Heart right ventricle (tissue), 16 donors: ENCODE data around the gene TRA2A. TPM values are rescaled to one million over a fixed set of nuclear protein-coding genes. Genes with fewer than 3 reads are reported as not detected.

Experiments
- ATAC-seq, 8 donors: fragments of 200-7000 bp; cut with Tn5 transposase; one replicate each; pipeline ENCODE4 v1.9.1; 2020; ENCODE audit warnings: mild to moderate bottlenecking in 8 of 8, moderate library complexity in 8 of 8, moderate number of reproducible peaks in 1 of 8
- DNase-seq, 2 donors: peaks; one replicate each; pipeline ENCODE4 v3.0.0-alpha.2; 2020
- H3K27ac ChIP-seq, 10 donors: fragments of 200-600 bp; sonication (generic) in 2 of 10; one replicate each; pipeline versions ENCODE4 v1.5.0 to v1.8.0; 2020 to 2022; ENCODE audit warnings: mild to moderate bottlenecking in 3 of 10
- H3K27me3 ChIP-seq, 7 donors: fragments of 200-600 bp; one replicate each; pipeline ENCODE4 v1.8.0; 2021 to 2022; ENCODE audit warnings: mild to moderate bottlenecking in 2 of 7
- H3K36me3 ChIP-seq, 9 donors: fragments of 200-600 bp; sonication (generic) in 1 of 9; one replicate each; pipeline versions ENCODE4 v1.5.0 to v1.8.0; 2020 to 2022; ENCODE audit warnings: mild to moderate bottlenecking in 2 of 9
- H3K4me1 ChIP-seq, 9 donors: fragments of 200-600 bp; sonication (generic) in 1 of 9; one replicate each; pipeline versions ENCODE4 v1.5.0 to v1.8.0; 2020 to 2022; ENCODE audit warnings: mild to moderate bottlenecking in 4 of 9
- H3K4me3 ChIP-seq, 10 donors: fragments of 200-600 bp; sonication (generic) in 2 of 10; one replicate each; pipeline versions ENCODE4 v1.5.0 to v1.8.0; 2020 to 2022; ENCODE audit warnings: mild to moderate bottlenecking in 7 of 10, moderate library complexity in 2 of 10
- H3K9me3 ChIP-seq, 11 donors: fragments of 200-600 bp in 10 of 11; sonication (generic) in 2 of 11; one replicate each; pipeline versions ENCODE4 v1.5.0 to v1.8.0; 2013 to 2022; ENCODE audit warnings: mild to moderate bottlenecking in 2 of 11, control low read depth in 1 of 11, moderate library complexity in 1 of 11
- CTCF ChIP-seq, 9 donors: fragments of 200-600 bp; sonication (generic) in 2 of 9; IDR thresholded peaks; one replicate each; pipeline versions ENCODE4 v1.5.0 to v1.8.0; 2021 to 2022; ENCODE audit warnings: antibody characterized with exemption in 9 of 9, mild to moderate bottlenecking in 5 of 9, moderate library complexity in 1 of 9
- WGBS, 2 donors: extraction: QIAGEN DNeasy Blood & Tissue Kit; methylation state at CpG; one replicate each; pipeline ENCODE4 v1.1.7; 2013; ENCODE audit warnings: inconsistent platforms in 1 of 2; 5-methylcytosine and 5-hydroxymethylcytosine counted together
- intact Hi-C, 10 donors: fragments of 100-400 bp; cut with DNase I; formaldehyde crosslinking; loops; one replicate each; pipeline versions ENCODE4 v1.11.1 to v1.14.2; 2022
- long read RNA-seq, 3 donors: library from polyadenylated mRNA; unstranded; transcript quantifications; one replicate each; pipeline ENCODE4 v2.0.0, GENCODE V29; 2020 to 2021
- polyA plus RNA-seq, 2 donors: library from polyadenylated mRNA; stranded (reverse); fragments of 200-250 nt; gene quantifications; one replicate each; pipeline ENCODE4 v1.2.3, GENCODE V29; 2013
- total RNA-seq, 10 donors: library from RNA; stranded (reverse); fragmentation: NEBNext Ultra II Directional in 3 of 10; extraction: Animal tissue kit (Norgen Biotek cat#: 25700) in 3 of 10; gene quantifications; one replicate each; pipeline versions ENCODE4 v1.2.1 to v1.2.4, GENCODE V29; 2021 to 2023
- donor health status: Arrhythmogenic right ventricular cardiomyopathy.
- donor health status: ischemic (EF 13 %, LVEDD 7.1; RV severe dilation, severe dysfunction).
- donor health status: healthy with polysubstance abuse.
- donor health status: DM: no; HTN: yes; CAD: no.
- donor health status: DM: no; HTN: no; CAD: no.
- donor health status: ischemic (EF 25% LVEDD 6.9; RV normal size, moderate dysfunction).
- donor health status: ischemic (EF 25% LVEDD 5.7; RV mildly dilated, moderate dysfunction).
- donor health status: healthy.
- donor health status: DM: yes; HTN: yes; CAD: no.
- donor health status: Ischemic cardiomyopathy.
- donor health status: ischemic (EF 35%, LVEDD 5.7; RV mildly dilated, moderate dysfunction).
- donor health status: nonischemic (EF 11% LVEDD 7.7; RV severe dilation, severe dysfunction).
- donor health status: DM: yes; HTN: yes; CAD: no.
- donor health status: PGD.
- donor health status: ischemic (EF 29% LVEDD 5.4; RV normal size, mild dysfunction).
- donor health status: nonischemic (EF 23%, LVEDD 6.1; RV moderate dilation, normal function).

Gene TRA2A
- 10 to 100 TPM; 26.9 to 38.3 (median 31.2) TPM for total RNA-seq
- 10 to 100 TPM; 24.6 to 86.8 TPM for polyA plus RNA-seq
- long read RNA-seq, donor 1, transcript TRA2A-201 (8 exons, 1,845 nt), result major isoform, 9 of 18 reads
- long read RNA-seq, donor 1, partial matches to known transcripts, result 1 of 18 reads
- long read RNA-seq, donor 1, other reads (novel, unspliced or antisense), result 8 of 18 reads
- long read RNA-seq, donor 2, transcript TRA2A-201 (8 exons, 1,845 nt), result major isoform, 12 of 15 reads
- long read RNA-seq, donor 2, partial matches to known transcripts, result 0 of 15 reads
- long read RNA-seq, donor 2, other reads (novel, unspliced or antisense), result 3 of 15 reads
- long read RNA-seq, donor 3, transcript TRA2A-201 (8 exons, 1,845 nt), result major isoform, 21 of 37 reads
- long read RNA-seq, donor 3, partial matches to known transcripts, result 1 of 37 reads
- long read RNA-seq, donor 3, other reads (novel, unspliced or antisense), result 12 of 37 reads

GRCh38 chr7:23531794-23532489, at the start of gene TRA2A:
Gene TRA2A, minus strand, starts transcription at chr7:23531981. Its CDS starts 157 bp downstream, at chr7:23531824.
- no peaks in the 10 kb centered on the region for H3K9me3 ChIP-seq
- peak within 1 kb of the TSS; percentile 81 to 98 (median 96) for H3K27ac ChIP-seq
- no peaks in the 10 kb centered on the region for H3K36me3 ChIP-seq
- H3K27me3 ChIP-seq, result no peaks in the 10 kb centered on the region
- 12 to 13% methylated on average over 50 of the region's 50 CpGs for WGBS, 2 donors
- ATAC-seq (peak; percentile 99), DNase-seq (peak; percentile 97 to 98)
- no peak for TF ChIP-seq CTCF (IDR thresholded peaks at IDR 0.05)
- H3K4me1 ChIP-seq, result peaks cover 0 to 41% (median 37%) of the 10 kb centered on the region in 9 donors
- intact Hi-C loops, result loop anchor here in 1 of 10 donors (5.0 kb wide), 1 partner anchor 65 kb away; the partner anchor contains the start of gene CCDC126
- peak within 1 kb of the TSS; percentile 60 to 98 (median 87) for H3K4me3 ChIP-seq

- intact Hi-C loops, result loop anchor here (1.0 to 10.0 kb wide), 7 partner anchors 142 to 1097 kb away; partner anchors contain the start of gene STK31 (in 1 of the 10)
- ATAC-seq (peak; percentile 77 to 97 (median 93)), DNase-seq (peak; percentile 59 to 72)
- no peaks in the 10 kb centered on the region for H3K4me1 ChIP-seq
- TF ChIP-seq CTCF (IDR thresholded peaks at IDR 0.05), result peak; percentile 62 to 93 (median 83)
- H3K27me3 ChIP-seq, result peaks cover 0 to 35% (median 2%) of the 10 kb centered on the region in 7 donors
- no peaks in the 10 kb centered on the region for H3K36me3 ChIP-seq
- no peaks in the 10 kb centered on the region for H3K9me3 ChIP-seq
- H3K4me3 ChIP-seq, result no peak overlapping the region
- WGBS, 2 donors, result 22 to 32% methylated on average over 5 of the region's 5 CpGs
- H3K27ac ChIP-seq, result no peak overlapping the region
These were observed 38.9 kb upstream of the TRA2A start for GRCh38 chr7:23570592-23571200.

GRCh38 chr7:23558303-23558702, 26.5 kb upstream of the TRA2A start:
- Histone ChIP-seq H3K4me1 (no peaks in the 10 kb centered on the region), H3K27me3 (peaks cover 0 to 29% (median 0%) of the 10 kb centered on the region in 7 donors), H3K4me3 (no peak overlapping the region), H3K9me3 (no peaks in the 10 kb centered on the region), H3K36me3 (no peaks in the 10 kb centered on the region), H3K27ac (no peak overlapping the region)
- no peak for ATAC-seq
- DNase-seq, result no peak
- intact Hi-C loops, result no loop called here
- TF ChIP-seq CTCF (IDR thresholded peaks at IDR 0.05), result no peak

GRCh38 chr7:23547662-23548061, 15.9 kb upstream of the TRA2A start:
- no peak for TF ChIP-seq CTCF (IDR thresholded peaks at IDR 0.05)
- no peaks in the 10 kb centered on the region for H3K36me3 ChIP-seq
- H3K4me3 ChIP-seq, result no peak overlapping the region
- 84 to 92% methylated on average over 4 of the region's 4 CpGs for WGBS, 2 donors
- H3K9me3 ChIP-seq, result peaks cover 0 to 5% (median 0%) of the 10 kb centered on the region in 11 donors
- ATAC-seq (no peak), DNase-seq (no peak)
- H3K27ac ChIP-seq, result no peak overlapping the region
- H3K4me1 ChIP-seq, result peaks cover 0 to 3% (median 0%) of the 10 kb centered on the region in 9 donors
- no peaks in the 10 kb centered on the region for H3K27me3 ChIP-seq
- intact Hi-C loops, result loop anchor here in 6 of 10 donors (2.0 to 10.0 kb wide), 3 partner anchors 165 to 273 kb away; partner anchors contain the start of gene STK31 (in 5 of the 6)
